Sigmoid colon (tissue), 7 donors: ENCODE measurements around the gene MTCL1. TPM values are rescaled to one million over a fixed set of nuclear protein-coding genes. Genes with fewer than 3 reads are reported as not detected.
A peak's percentile ranks its signal among the peaks of the same experiment; 100 is the strongest.

Source experiments
- DNase-seq: peaks from one replicate; pipeline ENCODE4 v3.0.0-alpha.2; 2019
- H3K27ac ChIP-seq, 4 donors: fragments of 200-600 bp; sonication (generic); one replicate each; pipeline ENCODE4 v1.5.1; 2016 to 2019; ENCODE audit warnings: mild to moderate bottlenecking in 1 of 4
- H3K27me3 ChIP-seq, 3 donors: fragments of 200-600 bp; sonication (generic); one replicate each; pipeline ENCODE4 v1.5.1; 2019; ENCODE audit warnings: mild to moderate bottlenecking in 1 of 3
- H3K36me3 ChIP-seq, 4 donors: fragments of 200-600 bp; sonication (generic); one replicate each; pipeline ENCODE4 v1.5.1; 2016 to 2019
- H3K4me1 ChIP-seq, 4 donors: fragments of 200-600 bp; sonication (generic); one replicate each; pipeline ENCODE4 v1.5.1; 2017 to 2019
- H3K4me3 ChIP-seq, 4 donors: fragments of 200-600 bp; sonication (generic); one replicate each; pipeline ENCODE4 v1.5.1; 2017 to 2019; ENCODE audit warnings: mild to moderate bottlenecking in 2 of 4, moderate library complexity in 1 of 4
- H3K9me3 ChIP-seq, 4 donors: fragments of 200-600 bp in 3 of 4; sonication (generic) in 3 of 4; one replicate each; pipeline versions ENCODE4 v1.5.1 to v1.6.1; 2013 to 2019
- CTCF ChIP-seq, 4 experiments: fragments of 450-650 bp in 3 of 4; fragments of 200-600 bp in 1 of 4; IDR thresholded peaks; one replicate each; pipeline ENCODE4 v1.5.1; 2016 to 2019; ENCODE audit warnings: antibody characterized with exemption in 4 of 4, mild to moderate bottlenecking in 3 of 4, moderate library complexity in 2 of 4
- EP300 ChIP-seq, 4 donors: sonication (generic); formaldehyde crosslinking; IDR thresholded peaks; one replicate each; pipeline ENCODE4 v1.6.1; 2017; ENCODE audit warnings: antibody characterized with exemption in 4 of 4
- POLR2A ChIP-seq, 2 donors: fragments of 450-650 bp; IDR thresholded peaks; one replicate each; pipeline ENCODE4 v1.6.1; 2016; ENCODE audit warnings: antibody characterized with exemption in 2 of 2, mild to moderate bottlenecking in 2 of 2, moderate library complexity in 2 of 2
- POLR2AphosphoS5 ChIP-seq, 4 donors: sonication (generic); formaldehyde crosslinking; IDR thresholded peaks; one replicate each; pipeline ENCODE4 v1.6.1; 2017; ENCODE audit warnings: antibody characterized with exemption in 4 of 4
- WGBS, 2 donors: extraction: QIAGEN DNeasy Blood & Tissue Kit; methylation state at CpG; one replicate each; pipeline ENCODE4 v1.1.7; 2013; 5-methylcytosine and 5-hydroxymethylcytosine counted together
- intact Hi-C: fragments of 100-400 bp; cut with DNase I; formaldehyde crosslinking; loops from one replicate; pipeline ENCODE4 v1.15.1; 2023
- polyA plus RNA-seq, 3 donors: library from polyadenylated mRNA; stranded (reverse); fragments of 200-250 nt; gene quantifications; one replicate each; pipeline ENCODE4 v1.2.3, GENCODE V29; 2013
- total RNA-seq, 4 donors: library from RNA; depleted of rRNA; stranded (reverse); fragments of >200 nt; gene quantifications; one replicate each; pipeline ENCODE4 v1.1.0, GENCODE V29; 2016
- donor health status: healthy with polysubstance abuse.
- donor health status: Bipolar disorder and iron deficiency.
- donor health status: healthy.

Gene MTCL1
- total and polyA plus RNA-seq, 7 donors, result 0.69 to 133 (median 58.5) TPM

DNA sequence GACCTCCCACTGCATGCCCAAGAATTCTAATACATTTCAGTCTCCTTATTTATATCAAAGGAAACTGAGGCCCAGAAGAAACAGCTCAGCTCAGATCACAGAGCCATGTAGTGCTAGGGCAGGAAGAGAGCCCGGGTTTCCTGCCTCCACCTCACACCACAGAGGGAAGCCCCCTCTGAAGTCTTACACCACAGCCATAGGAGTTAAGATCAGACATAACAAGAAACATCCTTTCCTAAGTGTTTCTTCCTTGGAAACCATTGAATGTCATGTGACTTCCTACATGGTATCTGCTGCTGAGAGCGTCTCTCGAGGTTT lies 102.1 kb downstream of the MTCL1 start:
- TF ChIP-seq POLR2A (IDR thresholded peaks at IDR 0.05) (no peak), POLR2AphosphoS5 (IDR thresholded peaks at IDR 0.05) (no peak), EP300 (IDR thresholded peaks at IDR 0.05) (no peak), CTCF (IDR thresholded peaks at IDR 0.05) (no peak)
- peak overlapping the region in 3 of 4 donors; percentile 51 to 64 (median 62) for H3K27ac ChIP-seq

GRCh38 chr18:8808001-8808400 lies 102.6 kb downstream of the MTCL1 start:
- Histone ChIP-seq H3K27me3 (no peaks in the 10 kb centered on the region), H3K27ac (peak overlapping the region in 3 of 4 donors; percentile 51 to 64 (median 62)), H3K4me3 (no peak overlapping the region), H3K9me3 (no peaks in the 10 kb centered on the region), H3K36me3 (peaks cover 0 to 57% (median 6%) of the 10 kb centered on the region in 4 donors), H3K4me1 (peaks cover 0 to 13% (median 8%) of the 10 kb centered on the region in 4 donors)
- DNase-seq, result no peak
- intact Hi-C loops, result no loop called here
- 78 to 79% methylated on average over 6 of the region's 6 CpGs for WGBS, 2 donors
- no peak for TF ChIP-seq POLR2A (IDR thresholded peaks at IDR 0.05)
- no peak for TF ChIP-seq CTCF (IDR thresholded peaks at IDR 0.05)
- no peak for TF ChIP-seq POLR2AphosphoS5 (IDR thresholded peaks at IDR 0.05)
- no peak for TF ChIP-seq EP300 (IDR thresholded peaks at IDR 0.05)

More for the DNA sequence above, 102.1 kb downstream of the MTCL1 start:
- Histone ChIP-seq H3K4me1 (peaks cover 0 to 11% (median 6%) of the 10 kb centered on the region in 4 donors), H3K36me3 (peaks cover 0 to 52% (median 6%) of the 10 kb centered on the region in 4 donors), H3K4me3 (no peak overlapping the region), H3K9me3 (no peaks in the 10 kb centered on the region), H3K27me3 (no peaks in the 10 kb centered on the region)
- no peak for DNase-seq
- 61 to 79% methylated on average over 3 of the region's 3 CpGs for WGBS, 2 donors
- intact Hi-C loops, result no loop called here

DNA sequence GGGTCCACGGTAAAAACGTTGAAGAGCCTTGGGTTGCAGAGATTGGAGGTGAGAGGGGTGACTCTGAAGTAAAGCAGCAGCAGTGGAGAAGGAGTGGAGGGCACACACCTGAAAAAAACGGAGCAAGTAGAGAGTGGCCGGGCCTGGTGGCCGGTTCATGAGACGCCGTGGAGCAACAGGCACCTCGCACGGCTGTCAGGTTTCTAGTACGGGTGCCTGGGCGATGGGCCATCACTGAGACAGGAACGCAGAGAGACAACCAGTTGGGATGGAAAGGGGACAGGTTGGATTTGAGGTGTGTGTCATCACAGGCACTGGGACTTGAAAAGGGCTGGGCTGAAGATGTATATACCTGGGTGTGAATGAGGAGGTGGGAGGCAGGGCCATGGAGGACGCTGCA lies 104.2 kb downstream of the MTCL1 start:
- H3K4me3 ChIP-seq, result no peak overlapping the region
- peaks cover 0 to 71% (median 12%) of the 10 kb centered on the region in 4 donors for H3K36me3 ChIP-seq
- DNase-seq, result no peak
- no peaks in the 10 kb centered on the region for H3K27me3 ChIP-seq
- H3K9me3 ChIP-seq, result no peaks in the 10 kb centered on the region
- intact Hi-C loops, result no loop called here
- 96% methylated on average over 13 of the region's 13 CpGs for WGBS, 2 donors
- TF ChIP-seq CTCF (IDR thresholded peaks at IDR 0.05), result no peak
- no peak for TF ChIP-seq POLR2AphosphoS5 (IDR thresholded peaks at IDR 0.05)
- no peak for TF ChIP-seq EP300 (IDR thresholded peaks at IDR 0.05)
- TF ChIP-seq POLR2A (IDR thresholded peaks at IDR 0.05), result no peak
- H3K27ac ChIP-seq, result peak overlapping the region in 3 of 4 donors; percentile 51 to 64 (median 62)
- H3K4me1 ChIP-seq, result peaks cover 0 to 24% (median 16%) of the 10 kb centered on the region in 4 donors

DNA sequence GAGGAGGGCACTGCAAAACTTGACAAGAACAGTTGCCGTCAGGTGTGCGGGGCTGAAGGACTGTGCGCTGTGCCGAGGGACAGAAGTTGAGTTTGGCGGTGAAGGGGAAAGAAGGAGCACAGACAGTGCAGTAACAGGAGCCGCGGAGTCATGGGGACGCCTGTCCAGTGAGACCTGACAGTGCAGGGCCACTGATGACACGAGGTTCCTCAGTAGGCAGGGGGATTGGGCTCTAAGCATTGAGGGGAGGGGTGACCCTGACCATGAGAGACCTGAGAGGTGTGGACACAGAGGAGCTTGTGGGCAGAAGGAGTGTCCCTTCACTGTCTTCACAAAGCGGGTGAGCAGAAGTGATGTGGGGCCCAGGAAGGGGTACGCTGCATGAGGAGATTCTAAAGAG lies 104.8 kb downstream of the MTCL1 start:
- Histone ChIP-seq H3K4me1 (peaks cover 0 to 24% (median 16%) of the 10 kb centered on the region in 4 donors), H3K4me3 (no peak overlapping the region), H3K27me3 (no peaks in the 10 kb centered on the region), H3K36me3 (peaks cover 0 to 74% (median 13%) of the 10 kb centered on the region in 4 donors), H3K9me3 (no peaks in the 10 kb centered on the region), H3K27ac (peak overlapping the region in 3 of 4 donors; percentile 50 to 64 (median 62))
- intact Hi-C loops, result no loop called here
- TF ChIP-seq POLR2A (IDR thresholded peaks at IDR 0.05), result no peak
- no peak for TF ChIP-seq CTCF (IDR thresholded peaks at IDR 0.05)
- TF ChIP-seq POLR2AphosphoS5 (IDR thresholded peaks at IDR 0.05), result no peak
- TF ChIP-seq EP300 (IDR thresholded peaks at IDR 0.05), result no peak
- 94 to 95% methylated on average over 11 of the region's 11 CpGs for WGBS, 2 donors
- no peak for DNase-seq

- H3K27me3 ChIP-seq, result no peaks in the 10 kb centered on the region
- intact Hi-C loops, result no loop called here
- DNase-seq, result no peak
- 77 to 78% methylated on average over 6 of the region's 6 CpGs for WGBS, 2 donors
- H3K9me3 ChIP-seq, result no peaks in the 10 kb centered on the region
- peaks cover 0 to 69% (median 13%) of the 10 kb centered on the region in 4 donors for H3K36me3 ChIP-seq
- TF ChIP-seq EP300 (IDR thresholded peaks at IDR 0.05), result no peak
- H3K4me3 ChIP-seq, result no peak overlapping the region
- peak overlapping the region in 3 of 4 donors; percentile 50 to 64 (median 62) for H3K27ac ChIP-seq
- H3K4me1 ChIP-seq, result peaks cover 0 to 24% (median 17%) of the 10 kb centered on the region in 4 donors
These were observed 105.8 kb downstream of the MTCL1 start for GRCh38 chr18:8811115-8811514.
